NB4 (cell line): ENCODE measurements around the gene ABRAXAS1.

ENCODE experiments used
- CTCF ChIP-seq: IDR thresholded peaks from one replicate; pipeline ENCODE4 v1.5.1; 2012; ENCODE audit warnings: low read depth, low read length
- MYC ChIP-seq: IDR thresholded peaks from 2 replicates; pipeline ENCODE4 v1.6.1; 2011; ENCODE audit warnings: low read depth, low read length
- POLR2A ChIP-seq: IDR thresholded peaks from 2 replicates; pipeline ENCODE4 v1.6.1; 2011; ENCODE audit warnings: mild to moderate bottlenecking; ENCODE audit not compliant: insufficient read length; ENCODE audit errors: extremely low read depth

GRCh38 chr4:83484500-83485461 lies at the start of gene ABRAXAS1:
- TF ChIP-seq POLR2A (peak; percentile 73), CTCF (no peak), MYC (peak; percentile 13)
